GM10248 (cell line): Measurements from ENCODE around the gene YAP1.

Experiments
- CTCF ChIA-PET: fragments of 300-600 bp; sonication (Branson Sonifier 250); formaldehyde crosslinking; extraction: SDS; loops from one replicate; lab custom pipeline; 2021; ENCODE audit warnings: antibody characterized with exemption; lab: Yijun Ruan, JAX
- POLR2A ChIA-PET: fragments of 350-650 bp; sonication (Branson Sonifier 250); formaldehyde crosslinking; extraction: SDS; loops from one replicate; lab custom pipeline; 2020; ENCODE audit warnings: antibody characterized with exemption; lab: Yijun Ruan, JAX
- DNase-seq: peaks from one replicate; pipeline ENCODE4 v3.0.0; 2012; ENCODE audit errors: extremely low spot score
- CTCF ChIP-seq: IDR thresholded peaks from 2 replicates; pipeline ENCODE4 v1.5.1; 2012; ENCODE audit warnings: mild to moderate bottlenecking, low read depth; ENCODE audit errors: extremely low read depth, missing control alignments, control extremely low read depth

The YAP1 gene

GRCh38 chr11:102121329-102121728, 11.1 kb downstream of the YAP1 start:
- POLR2A ChIA-PET: no interaction called here
- DNase-seq: no peak
- TF ChIP-seq CTCF: no peak
- CTCF ChIA-PET: no interaction called here

- ChIA-PET CTCF (no interaction called here), POLR2A (no interaction called here)
- no peak for DNase-seq
- TF ChIP-seq CTCF: no peak
Observed at GRCh38 chr11:102134597-102134996, 24.4 kb downstream of the YAP1 start.

- no peak for TF ChIP-seq CTCF
- ChIA-PET POLR2A (no interaction called here), CTCF (interaction anchor here (1.4 kb wide), 1 partner anchor 16 kb away, joined by 3 read pairs; no protein-coding TSS in a partner anchor)
Observed at GRCh38 chr11:102135256-102135655, 25.0 kb downstream of the YAP1 start.

DNA sequence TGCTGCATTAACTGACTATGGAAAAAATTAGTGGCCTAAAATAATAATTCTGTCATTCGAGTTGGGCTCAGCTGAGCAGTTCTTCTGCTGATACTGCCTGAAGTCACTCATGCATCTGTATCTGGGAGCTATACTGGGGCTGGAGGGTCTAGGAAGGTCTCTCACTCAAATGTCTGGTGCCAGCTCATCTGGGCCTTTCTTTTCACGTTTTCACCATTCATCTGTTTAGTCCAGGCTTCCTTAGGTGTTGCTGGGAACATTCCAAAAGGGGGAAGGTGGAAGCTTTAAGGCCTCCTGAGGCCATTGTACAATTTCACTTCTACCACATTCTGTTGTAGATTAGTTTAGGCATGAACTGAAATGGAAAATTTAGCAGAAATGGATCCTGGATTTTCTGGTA, 28.0 kb downstream of the YAP1 start:
- TF ChIP-seq CTCF: no peak
- DNase-seq: no peak
- POLR2A ChIA-PET: no interaction called here

More at GRCh38 chr11:102135256-102135655, 25.0 kb downstream of the YAP1 start:
- DNase-seq: no peak

GRCh38 chr11:102138670-102139069, 28.4 kb downstream of the YAP1 start:
- TF ChIP-seq CTCF: no peak
- ChIA-PET CTCF (no interaction called here), POLR2A (no interaction called here)
- no peak for DNase-seq

More for the DNA sequence above, 28.0 kb downstream of the YAP1 start:
- CTCF ChIA-PET: no interaction called here

GRCh38 chr11:102139081-102139498, 28.8 kb downstream of the YAP1 start:
- ChIA-PET POLR2A (no interaction called here), CTCF (interaction anchor here (1.1 kb wide), 1 partner anchor 13 kb away, joined by 3 read pairs; no protein-coding TSS in a partner anchor)

More at GRCh38 chr11:102139081-102139498, 28.8 kb downstream of the YAP1 start:
- TF ChIP-seq CTCF: no peak
- no peak for DNase-seq
